GM12891 (cell line): ENCODE measurements around the gene LMNTD2.

Experiments
- DNase-seq: peaks from one replicate; pipeline ENCODE4 v3.0.0; 2011; ENCODE audit warnings: low spot score; ENCODE audit not compliant: insufficient read length
- FAIRE-seq: peaks from 2 replicates; lab custom pipeline; 2011; peaks lifted over from hg19 to GRCh38; lab: Jason Lieb, UNC
- PAX5 ChIP-seq: IDR thresholded peaks from 2 replicates; pipeline ENCODE4 v1.6.1; 2011; ENCODE audit warnings: low read length, moderate library complexity, mild to moderate bottlenecking; ENCODE audit not compliant: insufficient read depth, severe bottlenecking
- POLR2A ChIP-seq: IDR thresholded peaks from 2 replicates; pipeline ENCODE4 v1.6.1; 2011; ENCODE audit warnings: low read depth, low read length, control low read depth
- POLR2AphosphoS5 ChIP-seq: IDR thresholded peaks from 2 replicates; pipeline ENCODE4 v1.6.1; 2011; ENCODE audit warnings: low read depth, low read length, control low read depth
- POU2F2 ChIP-seq: IDR thresholded peaks from 2 replicates; pipeline ENCODE4 v1.6.1; 2011; ENCODE audit warnings: low read depth, mild to moderate bottlenecking, control low read depth, low read length, moderate library complexity
- SPI1 ChIP-seq: IDR thresholded peaks from 2 replicates; pipeline ENCODE4 v1.6.1; 2011; ENCODE audit warnings: low read depth, low read length, control low read depth
- TAF1 ChIP-seq: IDR thresholded peaks from 2 replicates; pipeline ENCODE4 v1.6.1; 2011; ENCODE audit warnings: low read depth, low read length, control low read depth

Gene LMNTD2

DNA sequence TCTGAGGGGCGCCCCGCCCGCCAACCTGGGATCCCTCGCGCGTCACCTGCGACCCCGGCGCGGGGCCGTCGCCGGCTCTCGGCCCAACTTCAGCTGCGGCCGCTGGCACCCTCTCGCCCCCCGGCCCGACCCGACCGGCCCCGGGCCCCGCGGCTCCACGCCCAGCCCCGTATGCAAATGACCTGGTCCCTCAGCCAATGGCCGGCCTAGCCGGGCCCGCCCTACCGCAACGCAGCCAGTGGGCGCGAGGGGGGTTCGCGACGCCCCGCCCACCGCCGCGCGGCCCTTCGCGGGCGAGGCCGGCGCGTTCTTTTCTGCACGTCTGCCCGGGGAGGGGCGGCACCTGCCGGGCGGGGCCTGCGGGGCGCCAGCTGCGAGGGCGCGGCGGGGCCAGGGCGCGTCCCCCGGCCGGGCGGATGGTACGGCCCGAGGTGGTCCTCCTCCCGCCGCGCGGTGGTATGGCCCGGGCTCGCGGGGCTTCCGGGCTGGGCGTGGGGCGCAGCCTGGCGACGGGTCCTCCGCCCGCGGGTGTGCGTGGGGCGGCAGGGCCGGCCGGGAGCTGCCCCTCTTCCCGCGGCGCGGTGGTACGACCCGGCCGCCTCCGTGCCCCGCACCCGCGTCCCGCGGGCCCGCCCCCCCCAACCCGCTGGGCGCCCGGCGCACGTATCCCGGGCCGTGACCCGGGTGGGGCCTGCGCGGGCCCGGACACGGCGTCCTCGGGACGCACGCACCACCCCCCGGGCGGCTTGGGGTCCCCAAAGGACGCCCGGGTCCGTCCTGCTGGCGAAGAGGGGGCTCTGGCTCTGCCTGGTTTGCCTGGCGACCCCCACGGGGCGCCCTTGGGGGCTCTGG lies 8.0 kb upstream of the LMNTD2 start:
- no peak for TF ChIP-seq PAX5
- peak; percentile 94 for TF ChIP-seq POU2F2
- FAIRE-seq (peak; percentile 100), DNase-seq (peak; percentile 100)

DNA sequence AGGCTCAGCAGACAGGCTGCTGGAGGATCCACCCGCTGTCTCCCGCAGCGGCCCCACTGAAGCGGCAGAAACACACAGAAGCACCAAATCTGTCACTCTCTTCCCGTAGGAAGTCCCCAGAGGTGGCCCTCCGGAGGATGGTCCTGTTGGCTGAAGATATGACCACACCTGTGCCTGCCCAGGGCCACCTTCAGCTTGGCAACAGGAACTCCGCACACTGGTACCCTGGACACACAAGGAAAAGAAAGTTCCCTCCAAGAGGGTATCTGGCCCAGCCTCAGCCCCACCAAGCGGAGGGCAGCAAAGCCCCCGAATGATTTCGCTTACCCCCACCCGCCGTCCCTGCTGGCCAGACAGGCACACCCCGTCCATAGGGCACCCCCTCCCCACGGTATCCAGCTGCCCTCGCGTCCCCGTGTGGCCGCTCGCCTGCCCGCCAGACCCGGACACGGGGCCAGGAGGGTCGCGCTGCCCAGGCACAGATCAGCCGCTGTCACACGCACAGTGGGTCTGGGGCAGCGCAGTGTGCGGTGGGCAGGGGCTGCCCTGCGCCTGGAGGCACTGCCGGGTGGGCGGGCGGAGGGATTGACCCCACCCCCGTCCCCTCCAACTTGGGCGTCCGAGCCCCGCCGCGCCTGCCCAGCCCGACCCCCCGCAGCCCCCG lies 7.2 kb upstream of the LMNTD2 start:
- TF ChIP-seq POLR2A (no peak), POLR2AphosphoS5 (no peak), PAX5 (no peak), SPI1 (no peak), TAF1 (no peak), POU2F2 (no peak)
- FAIRE-seq (no peak), DNase-seq (no peak)

DNA sequence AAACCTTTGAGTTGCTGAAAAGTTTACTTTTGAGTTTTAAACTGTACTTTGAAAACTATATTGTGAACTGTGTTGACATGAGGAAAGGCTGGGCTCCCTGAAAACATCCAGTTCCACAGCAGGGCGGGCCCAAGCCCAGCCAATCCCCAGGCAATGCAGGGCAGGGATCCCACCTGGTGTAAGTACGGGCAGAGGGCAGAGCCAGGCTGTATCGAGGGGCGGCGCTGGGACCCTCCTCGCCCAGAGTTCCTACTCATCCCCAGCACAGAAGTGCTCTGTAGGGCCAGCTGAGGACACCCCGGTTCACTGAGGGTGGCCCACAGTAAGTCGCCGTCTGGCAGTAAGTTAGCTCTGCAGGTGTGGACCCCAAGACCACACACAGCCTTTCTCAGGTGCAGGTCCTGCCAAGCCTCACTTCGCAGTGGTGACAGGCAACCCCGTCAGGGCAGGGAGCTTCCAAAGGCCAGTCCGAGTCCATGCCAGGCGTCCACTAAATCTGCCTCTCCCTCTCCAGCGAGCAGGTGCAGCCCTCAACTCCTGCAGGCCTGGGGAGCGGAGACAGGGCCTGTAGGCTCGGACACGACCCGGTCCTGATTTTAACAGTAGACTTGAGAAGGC lies 6.6 kb upstream of the LMNTD2 start:
- no peak for DNase-seq
- peak; percentile 61 for FAIRE-seq
- TF ChIP-seq TAF1 = no peak
- TF ChIP-seq SPI1 = no peak
- TF ChIP-seq POLR2A = no peak
- TF ChIP-seq PAX5 = no peak
- TF ChIP-seq POU2F2 = no peak
- TF ChIP-seq POLR2AphosphoS5 = no peak

DNA sequence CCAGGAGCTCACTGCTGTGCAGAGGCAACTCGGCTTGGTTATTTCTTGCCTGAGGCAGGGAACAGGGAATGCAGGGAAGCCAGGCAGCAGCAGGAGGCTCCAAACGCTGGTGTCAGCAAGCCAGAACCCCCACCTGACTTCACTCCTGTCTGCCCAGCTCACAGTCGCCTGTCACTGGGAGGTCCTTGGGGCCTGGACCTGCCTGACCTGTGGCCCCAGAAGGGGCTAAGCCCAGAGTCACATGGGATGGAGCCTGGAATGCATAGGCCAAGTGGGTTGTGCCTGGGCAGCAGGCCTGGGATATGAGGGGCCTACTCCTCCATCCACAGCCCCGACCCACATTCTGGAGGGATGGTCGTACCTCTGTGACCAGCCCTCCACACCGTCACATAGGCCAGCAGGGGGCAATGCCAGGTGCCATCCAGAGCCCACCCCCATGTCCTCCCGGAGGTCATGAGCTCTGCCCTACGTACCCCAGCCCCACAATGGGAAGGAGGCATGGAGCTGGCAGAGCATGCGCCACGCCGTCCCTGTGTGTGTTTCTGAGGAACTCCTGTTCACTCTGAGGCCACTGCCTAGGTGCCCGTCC lies 5.5 kb upstream of the LMNTD2 start:
- no peak for FAIRE-seq
- no peak for DNase-seq
- TF ChIP-seq POLR2A = no peak
- no peak for TF ChIP-seq PAX5
- TF ChIP-seq POLR2AphosphoS5 = no peak
- no peak for TF ChIP-seq SPI1
- TF ChIP-seq POU2F2 = no peak

DNA sequence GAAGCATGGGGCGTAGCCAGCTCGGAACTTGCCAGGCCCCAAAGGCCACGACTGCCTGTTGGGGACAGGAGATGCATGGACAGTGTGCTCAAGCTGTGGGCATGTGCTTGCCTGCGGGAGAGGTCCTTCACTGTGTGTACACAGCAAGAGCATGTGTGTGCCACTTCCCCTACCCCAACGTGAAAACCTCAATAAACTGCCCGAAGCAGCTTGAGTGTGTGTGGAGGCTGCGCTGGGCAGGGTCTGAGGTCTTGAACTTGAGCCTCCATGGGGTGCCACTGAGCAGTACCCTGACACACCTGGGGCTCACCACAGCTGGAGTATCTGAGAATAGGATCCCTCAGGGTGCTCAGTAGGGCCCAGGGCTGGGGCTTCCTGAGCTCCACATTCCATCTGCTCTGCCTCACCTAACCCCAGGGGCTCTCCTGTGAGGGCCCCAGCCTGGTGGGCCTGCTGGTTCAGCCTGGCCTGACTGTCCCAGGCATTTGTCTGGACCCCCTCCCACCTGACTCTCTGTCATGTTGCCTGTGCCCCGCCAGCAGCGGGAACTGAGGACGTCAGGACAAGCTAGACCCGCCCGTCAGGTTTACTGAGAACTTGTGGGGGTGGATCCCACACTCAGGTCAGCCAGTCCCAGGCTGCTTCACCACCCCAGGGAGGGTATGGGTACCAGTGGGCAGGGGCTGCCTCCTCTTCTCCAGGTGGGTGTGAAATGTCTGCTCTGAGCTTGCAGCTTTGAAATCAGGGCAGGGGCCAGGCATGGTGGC lies 3.5 kb upstream of the LMNTD2 start:
- no peak for DNase-seq
- no peak for FAIRE-seq
- TF ChIP-seq POLR2AphosphoS5 (no peak), SPI1 (no peak), TAF1 (no peak), POLR2A (no peak), POU2F2 (no peak), PAX5 (no peak)

DNA sequence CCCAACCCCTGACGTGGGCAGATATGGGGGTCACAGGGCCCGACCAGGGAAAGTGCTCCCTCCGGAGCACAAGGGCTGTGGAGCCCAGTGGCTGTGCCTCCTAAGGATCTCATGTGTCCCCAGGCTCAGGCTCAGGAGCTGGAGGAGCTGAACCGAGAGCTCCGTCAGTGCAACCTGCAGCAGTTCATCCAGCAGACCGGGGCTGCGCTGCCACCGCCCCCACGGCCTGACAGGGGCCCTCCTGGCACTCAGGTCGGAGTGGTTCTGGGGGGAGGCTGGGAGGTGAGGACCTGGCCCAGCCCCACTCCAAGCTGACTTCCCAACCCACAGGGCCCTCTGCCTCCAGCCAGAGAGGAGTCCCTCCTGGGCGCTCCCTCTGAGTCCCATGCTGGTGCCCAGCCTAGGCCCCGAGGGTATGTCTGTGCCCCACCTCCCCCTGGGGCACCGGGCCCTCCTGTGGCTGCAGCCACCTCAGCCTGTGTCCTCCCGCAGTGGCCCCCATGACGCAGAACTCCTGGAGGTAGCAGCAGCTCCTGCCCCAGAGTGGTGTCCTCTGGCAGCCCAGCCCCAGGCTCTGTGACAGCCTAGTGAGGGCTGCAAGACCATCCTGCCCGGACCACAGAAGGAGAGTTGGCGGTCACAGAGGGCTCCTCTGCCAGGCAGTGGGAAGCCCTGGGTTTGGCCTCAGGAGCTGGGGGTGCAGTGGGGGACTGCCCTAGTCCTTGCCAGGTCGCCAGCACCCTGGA lies 2.7 kb upstream of the LMNTD2 start:
- no peak for DNase-seq
- TF ChIP-seq POU2F2 (no peak), TAF1 (no peak), POLR2AphosphoS5 (no peak)
- no peak for FAIRE-seq

DNA sequence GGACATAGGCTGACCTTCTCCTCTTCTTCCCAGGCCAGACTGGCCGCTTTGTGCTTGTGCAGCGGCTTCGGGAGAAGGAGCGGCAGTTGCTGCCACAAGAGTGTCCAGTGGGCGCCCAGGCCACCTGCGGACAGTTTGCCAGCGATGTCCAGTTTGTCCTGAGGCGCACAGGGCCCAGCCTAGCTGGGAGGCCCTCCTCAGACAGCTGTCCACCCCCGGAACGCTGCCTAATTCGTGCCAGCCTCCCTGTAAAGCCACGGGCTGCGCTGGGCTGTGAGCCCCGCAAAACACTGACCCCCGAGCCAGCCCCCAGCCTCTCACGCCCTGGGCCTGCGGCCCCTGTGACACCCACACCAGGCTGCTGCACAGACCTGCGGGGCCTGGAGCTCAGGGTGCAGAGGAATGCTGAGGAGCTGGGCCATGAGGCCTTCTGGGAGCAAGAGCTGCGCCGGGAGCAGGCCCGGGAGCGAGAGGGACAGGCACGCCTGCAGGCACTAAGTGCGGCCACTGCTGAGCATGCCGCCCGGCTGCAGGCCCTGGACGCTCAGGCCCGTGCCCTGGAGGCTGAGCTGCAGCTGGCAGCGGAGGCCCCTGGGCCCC lies 1.6 kb upstream of the LMNTD2 start:
- DNase-seq = no peak
- FAIRE-seq = no peak
- no peak for TF ChIP-seq POLR2A
- no peak for TF ChIP-seq POLR2AphosphoS5
- TF ChIP-seq TAF1 = no peak
- no peak for TF ChIP-seq PAX5
- no peak for TF ChIP-seq SPI1
- TF ChIP-seq POU2F2 = no peak
